Central memory CD8-positive, alpha-beta T cell (primary cell): Measurements from ENCODE around the gene HAUS7.

ENCODE experiments used
- ATAC-seq: fragments of 150-1000 bp; cut with Tn5 transposase; replicated peaks from 2 replicates; pipeline ENCODE4 v1.10.0; 2022; ENCODE audit warnings: mild to moderate bottlenecking, moderate FRiP score, moderate number of reproducible peaks; ENCODE audit not compliant: poor library complexity, severe bottlenecking; ENCODE audit errors: extremely low read depth
- DNase-seq, 2 donors: peaks; one replicate each; pipeline ENCODE4 v3.0.0; 2021; ENCODE audit warnings: low spot score in 2 of 2
- H3K27ac Mint-ChIP-seq: one replicate; pipeline ENCODE4 v1.8.0; 2022; ENCODE audit warnings: low read depth, mild to moderate bottlenecking, moderate library complexity, mixed read lengths
- H3K27me3 Mint-ChIP-seq: one replicate; pipeline ENCODE4 v1.8.0; 2022; ENCODE audit warnings: mixed read lengths
- H3K36me3 Mint-ChIP-seq: one replicate; pipeline ENCODE4 v1.8.0; 2022; ENCODE audit warnings: mild to moderate bottlenecking, moderate library complexity, mixed read lengths; ENCODE audit not compliant: insufficient read depth
- H3K4me1 Mint-ChIP-seq: one replicate; pipeline ENCODE4 v1.8.0; 2022; ENCODE audit warnings: mixed read lengths
- H3K4me3 Mint-ChIP-seq: one replicate; pipeline ENCODE4 v1.8.0; 2022; ENCODE audit warnings: mild to moderate bottlenecking, moderate library complexity, mixed read lengths
- H3K9me3 Mint-ChIP-seq: one replicate; pipeline ENCODE4 v1.8.0; 2022; ENCODE audit warnings: mixed read lengths

HAUS7 gene

GRCh38 chrX:153470411-153471363 is at the start of gene HAUS7:
HAUS7 (minus strand) TSS chrX:153470576; CDS start chrX:153470557, 19 bp downstream.
- Mint-ChIP-seq H3K27me3 (no peaks in the 10 kb centered on the region), H3K27ac (no peak within 1 kb of the TSS)

GRCh38 chrX:153519569-153520286 is 49.4 kb upstream of the HAUS7 start:
- Mint-ChIP-seq H3K4me1 (no peaks in the 10 kb centered on the region), H3K27me3 (peaks cover 42% of the 10 kb centered on the region), H3K4me3 (no peak overlapping the region), H3K9me3 (no peaks in the 10 kb centered on the region), H3K27ac (no peak overlapping the region), H3K36me3 (no peaks in the 10 kb centered on the region)
- ATAC-seq (no peak), DNase-seq (no peak)

More at GRCh38 chrX:153470411-153471363, at the start of gene HAUS7:
- peak; percentile 77 to 78 for DNase-seq
- Mint-ChIP-seq H3K36me3 (peaks cover 2% of the 10 kb centered on the region), H3K4me1 (peaks cover 5% of the 10 kb centered on the region), H3K9me3 (no peaks in the 10 kb centered on the region), H3K4me3 (peak within 1 kb of the TSS; percentile 72)
- ATAC-seq, result peak; percentile 88

GRCh38 chrX:153517946-153518834 is 47.8 kb upstream of the HAUS7 start:
- no peak overlapping the region for H3K4me3 Mint-ChIP-seq
- H3K27ac Mint-ChIP-seq, result no peak overlapping the region
- no peak for DNase-seq
- peaks cover 35% of the 10 kb centered on the region for H3K27me3 Mint-ChIP-seq
- H3K9me3 Mint-ChIP-seq, result no peaks in the 10 kb centered on the region
- ATAC-seq, result no peak
- H3K4me1 Mint-ChIP-seq, result no peaks in the 10 kb centered on the region
- H3K36me3 Mint-ChIP-seq, result no peaks in the 10 kb centered on the region

GRCh38 chrX:153517423-153517822 is 47.0 kb upstream of the HAUS7 start, which contains the start of gene ATP2B3:
ATP2B3 (plus strand) TSS chrX:153517642; CDS start chrX:153536248, 18,606 bp downstream.
- no peaks in the 10 kb centered on the region for H3K9me3 Mint-ChIP-seq
- DNase-seq, result no peak
- no peak for ATAC-seq
- H3K27me3 Mint-ChIP-seq, result peaks cover 35% of the 10 kb centered on the region
- no peak within 1 kb of the TSS for H3K4me3 Mint-ChIP-seq
- H3K36me3 Mint-ChIP-seq, result no peaks in the 10 kb centered on the region
- no peaks in the 10 kb centered on the region for H3K4me1 Mint-ChIP-seq
- H3K27ac Mint-ChIP-seq, result no peak within 1 kb of the TSS

- no peak overlapping the region for H3K4me3 Mint-ChIP-seq
- H3K4me1 Mint-ChIP-seq, result no peaks in the 10 kb centered on the region
- no peak overlapping the region for H3K27ac Mint-ChIP-seq
- H3K36me3 Mint-ChIP-seq, result no peaks in the 10 kb centered on the region
- H3K9me3 Mint-ChIP-seq, result no peaks in the 10 kb centered on the region
- no peak for ATAC-seq
- peaks cover 25% of the 10 kb centered on the region for H3K27me3 Mint-ChIP-seq
- DNase-seq, result no peak
Observed at GRCh38 chrX:153516073-153516472, 45.7 kb upstream of the HAUS7 start.

- H3K4me3 Mint-ChIP-seq, result no peak overlapping the region
- H3K4me1 Mint-ChIP-seq, result no peaks in the 10 kb centered on the region
- H3K9me3 Mint-ChIP-seq, result no peaks in the 10 kb centered on the region
- DNase-seq (no peak), ATAC-seq (no peak)
- peaks cover 25% of the 10 kb centered on the region for H3K27me3 Mint-ChIP-seq
- H3K36me3 Mint-ChIP-seq, result no peaks in the 10 kb centered on the region
- no peak overlapping the region for H3K27ac Mint-ChIP-seq
Observed at GRCh38 chrX:153515435-153515834, 45.1 kb upstream of the HAUS7 start.

GRCh38 chrX:153514259-153514658 is 43.9 kb upstream of the HAUS7 start:
- no peak for ATAC-seq
- H3K4me3 Mint-ChIP-seq, result no peak overlapping the region
- H3K27me3 Mint-ChIP-seq, result peaks cover 24% of the 10 kb centered on the region
- H3K4me1 Mint-ChIP-seq, result no peaks in the 10 kb centered on the region
- H3K9me3 Mint-ChIP-seq, result no peaks in the 10 kb centered on the region
- H3K36me3 Mint-ChIP-seq, result no peaks in the 10 kb centered on the region
- no peak overlapping the region for H3K27ac Mint-ChIP-seq
- no peak for DNase-seq

- no peaks in the 10 kb centered on the region for H3K4me1 Mint-ChIP-seq
- no peak overlapping the region for H3K4me3 Mint-ChIP-seq
- ATAC-seq (no peak), DNase-seq (no peak)
- peaks cover 14% of the 10 kb centered on the region for H3K27me3 Mint-ChIP-seq
- no peak overlapping the region for H3K27ac Mint-ChIP-seq
- no peaks in the 10 kb centered on the region for H3K36me3 Mint-ChIP-seq
- no peaks in the 10 kb centered on the region for H3K9me3 Mint-ChIP-seq
Observed at GRCh38 chrX:153513265-153513664, 42.9 kb upstream of the HAUS7 start.

- DNase-seq, result no peak
- Mint-ChIP-seq H3K9me3 (no peaks in the 10 kb centered on the region), H3K27ac (no peak overlapping the region), H3K36me3 (no peaks in the 10 kb centered on the region), H3K4me1 (no peaks in the 10 kb centered on the region), H3K4me3 (no peak overlapping the region), H3K27me3 (peaks cover 13% of the 10 kb centered on the region)
- ATAC-seq, result no peak
Observed at GRCh38 chrX:153512501-153512893, 42.1 kb upstream of the HAUS7 start.

- Mint-ChIP-seq H3K27ac (no peak overlapping the region), H3K4me1 (no peaks in the 10 kb centered on the region), H3K9me3 (no peaks in the 10 kb centered on the region), H3K27me3 (peaks cover 13% of the 10 kb centered on the region), H3K4me3 (no peak overlapping the region), H3K36me3 (no peaks in the 10 kb centered on the region)
- no peak for DNase-seq
- ATAC-seq, result no peak
Observed at GRCh38 chrX:153511784-153512500, 41.6 kb upstream of the HAUS7 start.

GRCh38 chrX:153510383-153510782 is 40.0 kb upstream of the HAUS7 start:
- Mint-ChIP-seq H3K27ac (no peak overlapping the region), H3K36me3 (no peaks in the 10 kb centered on the region), H3K27me3 (peaks cover under 1% of the 10 kb centered on the region), H3K9me3 (no peaks in the 10 kb centered on the region), H3K4me1 (no peaks in the 10 kb centered on the region), H3K4me3 (no peak overlapping the region)
- ATAC-seq (no peak), DNase-seq (no peak)
